Measurements from ENCODE around the gene CEP112.

GRCh38 chr17:65604070-65604469, 587.9 kb downstream of the CEP112 start:
- no peak for TF ChIP-seq EZH2 (optimal IDR thresholded peaks at IDR 0.05; ENCODE audit: low read depth, low read length)
- no peak for TF ChIP-seq CTCF (IDR thresholded peaks at IDR 0.05; ENCODE audit: low read length)
- no peak for TF ChIP-seq EZH2phosphoT487 (IDR thresholded peaks at IDR 0.05; ENCODE audit: low read length)

All from MM.1S (cell line).